Smooth muscle cell of the brain vasculature (primary cell): ENCODE measurements around the gene IGFBP2.

Source experiments
- DNase-seq: peaks from one replicate; pipeline ENCODE4 v3.0.0-alpha.2; 2012; ENCODE audit warnings: low read depth, low spot score

The IGFBP2 gene

DNA sequence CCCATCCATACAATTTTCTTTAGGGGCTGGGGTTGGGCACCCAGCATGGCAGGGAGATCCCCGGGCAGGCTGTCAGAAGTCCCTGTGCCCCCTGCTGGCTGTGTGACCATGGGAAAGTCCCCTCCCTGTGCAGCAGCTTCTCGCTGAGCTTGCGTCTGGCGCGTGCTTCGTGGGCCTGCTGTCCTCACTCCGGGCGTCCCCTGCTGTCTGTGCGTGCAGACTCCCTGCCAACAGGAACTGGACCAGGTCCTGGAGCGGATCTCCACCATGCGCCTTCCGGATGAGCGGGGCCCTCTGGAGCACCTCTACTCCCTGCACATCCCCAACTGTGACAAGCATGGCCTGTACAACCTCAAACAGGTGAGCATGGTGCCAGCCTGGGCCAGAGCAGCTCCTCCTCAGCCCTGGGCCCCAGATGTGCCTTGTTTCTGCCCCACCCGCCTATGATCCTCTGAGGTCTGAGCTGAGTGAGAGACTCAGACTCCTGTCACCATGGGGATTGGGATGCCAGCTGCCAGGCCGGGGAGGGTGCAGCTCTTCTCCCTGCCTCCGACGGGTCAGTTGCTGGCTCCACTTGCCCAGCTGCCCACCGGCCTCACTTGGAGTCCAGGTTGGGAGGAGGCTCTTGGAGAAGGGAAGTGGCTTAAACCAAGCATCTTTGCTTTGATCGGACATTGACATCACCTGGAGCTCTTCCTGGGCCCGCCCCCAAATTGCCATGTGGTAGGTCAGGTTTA is 28.6 kb downstream of the IGFBP2 start:
- no peak for DNase-seq

DNA sequence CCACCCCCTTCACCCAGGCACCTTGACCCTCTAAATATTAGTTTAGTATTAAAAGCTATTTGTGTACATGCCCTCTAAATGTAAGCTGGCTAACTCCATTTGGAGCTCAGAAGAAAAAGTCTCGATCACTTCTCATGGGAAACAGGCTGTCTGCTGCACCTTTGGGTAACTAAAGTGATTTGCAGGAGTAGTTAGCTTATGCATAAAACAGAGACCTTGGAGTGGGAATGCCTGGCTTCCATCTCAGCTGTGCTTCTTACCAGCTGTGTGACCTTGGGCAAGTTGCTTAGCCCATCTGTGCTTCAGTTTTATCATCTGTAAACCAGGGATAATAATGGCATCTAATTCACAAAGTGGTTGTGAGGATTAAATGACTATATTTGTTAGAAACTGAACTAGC is 29.9 kb downstream of the IGFBP2 start:
- no peak for DNase-seq

DNA sequence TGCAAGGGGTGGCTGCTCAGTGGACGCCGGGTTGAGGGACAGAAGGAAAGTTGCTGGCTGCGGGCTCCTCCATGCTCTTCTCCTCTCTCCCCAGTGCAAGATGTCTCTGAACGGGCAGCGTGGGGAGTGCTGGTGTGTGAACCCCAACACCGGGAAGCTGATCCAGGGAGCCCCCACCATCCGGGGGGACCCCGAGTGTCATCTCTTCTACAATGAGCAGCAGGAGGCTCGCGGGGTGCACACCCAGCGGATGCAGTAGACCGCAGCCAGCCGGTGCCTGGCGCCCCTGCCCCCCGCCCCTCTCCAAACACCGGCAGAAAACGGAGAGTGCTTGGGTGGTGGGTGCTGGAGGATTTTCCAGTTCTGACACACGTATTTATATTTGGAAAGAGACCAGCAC is 30.6 kb downstream of the IGFBP2 start:
- no peak for DNase-seq

DNA sequence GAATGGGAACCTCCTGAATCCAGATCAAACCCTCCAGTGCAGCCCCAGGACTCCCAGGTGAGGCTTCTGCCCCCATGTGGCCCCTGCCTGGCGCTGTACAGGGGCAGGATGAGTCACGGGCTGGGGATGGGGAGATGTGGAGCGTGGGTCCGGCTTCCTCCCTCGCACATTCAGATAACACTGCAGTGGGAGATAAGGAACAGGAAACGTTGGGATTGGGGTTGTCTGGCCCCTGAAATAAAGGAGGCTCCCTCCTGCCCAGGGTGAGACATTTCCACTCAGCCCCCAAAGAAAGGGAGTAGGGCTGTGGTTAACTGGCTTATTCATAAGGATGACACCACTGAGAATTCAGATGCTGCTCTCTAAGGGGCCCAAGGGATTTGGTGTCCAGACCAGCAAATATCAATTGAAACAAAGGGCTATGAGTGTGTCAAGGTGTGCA is 31.4 kb downstream of the IGFBP2 start:
- no peak for DNase-seq

DNA sequence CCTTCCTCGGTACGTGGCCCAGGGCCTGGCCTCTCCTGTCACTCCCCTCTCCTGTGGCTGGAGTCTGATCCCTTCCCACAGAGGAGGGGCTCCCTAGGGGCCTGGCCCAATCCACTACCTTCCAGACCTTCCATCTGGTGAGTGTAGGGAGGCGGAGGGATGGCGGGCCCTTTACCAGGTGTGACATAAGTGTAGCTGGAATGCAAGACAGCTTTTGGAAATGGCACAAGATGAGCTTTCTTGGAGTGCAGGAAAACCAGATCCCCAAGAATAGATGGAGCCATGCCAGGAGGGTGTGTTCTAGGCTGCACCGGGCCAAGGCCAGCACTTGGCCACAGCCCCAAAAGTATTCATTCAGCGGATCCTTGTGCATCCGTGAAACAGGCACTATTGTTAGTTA is 32.0 kb downstream of the IGFBP2 start:
- DNase-seq = no peak

DNA sequence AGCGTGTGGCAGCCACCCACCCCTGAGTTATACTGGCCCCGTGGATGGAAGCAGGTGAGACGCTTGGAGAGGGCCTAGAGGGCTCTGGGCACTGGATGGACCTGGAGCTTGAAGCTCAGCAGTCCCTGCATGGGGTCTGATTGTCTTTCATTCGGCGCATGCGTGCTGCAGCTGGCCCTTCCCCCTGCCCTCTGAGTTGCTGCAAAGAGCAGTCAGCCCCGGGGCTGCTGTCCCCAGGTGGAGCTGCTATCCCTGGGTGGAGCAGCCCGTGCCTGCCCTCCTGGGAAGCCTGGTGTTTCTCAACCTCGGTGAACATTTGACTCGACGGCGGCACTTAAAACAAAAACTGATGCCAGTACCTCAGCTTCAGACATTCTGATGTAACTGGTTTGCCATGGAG is 32.5 kb downstream of the IGFBP2 start:
- DNase-seq = no peak

DNA sequence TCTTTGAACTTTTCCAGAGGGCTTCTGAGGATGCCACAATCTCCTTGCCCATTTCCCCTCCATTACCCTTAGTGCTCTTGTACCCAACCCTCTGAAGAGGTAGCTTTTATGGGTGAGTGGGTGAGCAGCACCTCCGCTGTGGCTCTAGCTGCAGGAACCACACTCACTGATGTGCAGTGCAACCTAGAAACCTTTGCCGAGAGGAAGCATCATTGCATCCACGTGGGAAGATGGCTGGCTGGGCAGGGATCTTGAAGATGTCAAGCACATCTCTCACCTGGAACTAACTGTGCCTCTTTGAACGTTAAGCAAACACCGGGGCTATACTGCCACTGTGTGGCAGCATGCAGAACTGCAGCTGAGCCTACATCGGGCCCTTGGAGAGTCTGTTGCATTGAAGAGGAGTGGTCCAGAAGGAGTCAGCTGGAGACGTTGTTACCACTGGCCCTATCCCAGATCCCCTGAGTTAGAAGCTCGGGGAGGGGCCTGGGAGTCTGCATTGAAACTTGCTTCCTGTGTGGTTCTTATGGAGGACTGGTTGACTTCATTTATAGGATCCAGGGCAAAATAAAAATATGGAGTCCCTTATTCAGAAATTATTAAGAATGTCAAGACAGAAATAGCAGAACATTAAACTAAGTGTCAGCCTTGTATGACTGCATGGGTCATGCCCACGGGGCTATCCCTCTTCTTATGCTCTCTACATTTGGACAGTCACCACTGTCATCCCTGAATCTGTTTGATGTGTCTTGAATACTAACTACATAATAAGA is 33.4 kb downstream of the IGFBP2 start:
- DNase-seq = no peak

DNA sequence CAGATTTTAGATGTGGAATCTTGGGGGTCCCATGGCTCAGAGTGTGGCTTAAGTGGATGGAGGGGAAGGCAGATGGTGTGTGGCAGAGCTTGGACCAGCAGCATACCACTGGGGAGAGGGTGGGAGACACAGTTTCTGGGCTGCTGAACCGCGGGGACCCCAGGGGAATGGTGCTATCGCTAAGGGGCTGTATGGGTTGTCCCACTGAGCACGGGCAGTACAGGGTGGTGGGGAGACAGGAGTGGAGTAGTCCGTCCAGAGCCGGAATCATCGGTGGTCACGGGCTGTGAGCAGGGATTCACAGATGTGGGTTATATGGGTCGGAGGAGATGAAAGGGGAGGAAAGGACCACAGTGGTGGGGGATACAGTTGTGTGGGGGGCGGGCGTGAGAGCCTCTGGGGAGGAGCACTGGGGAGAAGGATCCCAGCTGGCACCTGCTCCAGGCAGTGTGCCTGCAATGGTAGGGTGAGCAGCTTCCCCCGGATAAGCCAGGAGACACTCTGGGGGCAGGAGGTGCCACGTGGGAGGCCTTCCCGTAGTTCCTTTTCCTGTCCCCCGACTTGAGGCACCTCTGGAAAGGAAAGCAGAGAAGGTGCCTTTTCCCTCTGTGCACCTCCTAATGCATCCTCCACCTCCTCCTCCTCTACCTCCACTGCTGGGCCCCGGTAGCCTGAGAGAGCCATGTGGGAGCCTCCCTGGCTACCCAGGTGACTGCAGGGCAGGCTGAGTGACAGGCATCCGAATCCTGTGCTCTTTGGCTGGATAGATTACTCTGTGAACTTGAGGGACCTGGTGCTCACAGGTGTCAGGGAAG is 37.3 kb downstream of the IGFBP2 start:
- no peak for DNase-seq

DNA sequence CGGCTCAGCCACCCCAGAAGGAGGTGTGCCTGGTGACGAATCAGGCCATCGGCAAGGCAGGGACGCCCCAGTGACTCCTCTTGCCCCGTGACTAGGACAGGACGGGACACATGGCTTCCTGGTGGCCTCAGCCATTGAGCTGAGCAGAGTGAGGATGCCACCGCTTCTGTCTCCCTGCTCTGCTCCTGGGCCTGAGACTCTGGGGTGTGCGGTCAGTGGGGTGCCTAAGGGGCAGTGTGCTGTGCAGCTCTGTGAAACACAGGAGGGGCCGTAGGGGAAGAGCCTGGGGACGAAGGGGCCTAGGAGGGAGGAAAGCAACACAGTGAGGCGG is 37.8 kb downstream of the IGFBP2 start:
- DNase-seq = no peak

DNA sequence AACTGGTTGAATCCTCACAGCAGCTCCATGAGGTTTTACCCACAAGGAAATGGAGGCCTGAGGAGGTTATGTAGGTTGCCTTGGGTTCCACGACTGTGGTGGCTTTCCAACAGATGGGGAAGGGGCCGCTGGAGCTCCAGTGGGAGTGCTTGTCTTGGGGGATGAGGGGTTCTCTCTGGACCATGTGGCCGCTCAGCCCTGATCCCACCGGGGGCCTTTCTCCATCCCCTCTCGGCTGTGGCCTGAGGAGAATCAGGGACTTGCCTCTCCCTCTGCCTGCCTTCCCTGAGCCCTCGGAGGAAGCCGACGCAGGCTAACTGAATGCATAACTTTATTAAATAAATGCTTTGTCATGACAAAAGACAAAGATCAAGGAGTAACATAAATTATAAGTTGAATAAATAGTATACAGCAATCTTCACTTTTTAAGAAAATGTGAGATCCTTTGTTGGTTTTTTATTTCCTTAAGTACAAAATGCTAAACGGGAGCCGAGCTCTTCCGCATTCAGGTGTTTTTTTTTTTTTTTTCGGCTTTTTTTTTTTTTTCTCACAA is 38.6 kb downstream of the IGFBP2 start:
- DNase-seq = no peak

DNA sequence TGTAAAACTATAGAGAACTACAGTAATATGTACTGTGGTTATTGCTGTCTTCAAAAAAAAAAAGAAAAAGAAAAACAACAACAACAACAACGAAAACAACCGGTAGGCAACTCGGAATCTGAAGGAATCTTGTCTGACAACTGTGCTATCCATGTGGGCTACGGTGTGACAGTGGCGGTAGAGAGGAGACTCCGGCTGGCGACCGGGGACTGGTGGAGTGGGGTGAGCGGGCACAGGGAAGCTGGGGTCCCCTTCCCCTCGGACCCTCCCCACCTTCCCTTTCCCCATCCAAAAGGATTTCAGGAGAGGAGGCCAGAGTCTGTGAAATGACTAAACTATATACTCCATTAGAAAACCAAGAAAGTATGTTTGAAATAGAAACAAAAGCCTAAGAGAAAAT is 39.2 kb downstream of the IGFBP2 start:
- no peak for DNase-seq

DNA sequence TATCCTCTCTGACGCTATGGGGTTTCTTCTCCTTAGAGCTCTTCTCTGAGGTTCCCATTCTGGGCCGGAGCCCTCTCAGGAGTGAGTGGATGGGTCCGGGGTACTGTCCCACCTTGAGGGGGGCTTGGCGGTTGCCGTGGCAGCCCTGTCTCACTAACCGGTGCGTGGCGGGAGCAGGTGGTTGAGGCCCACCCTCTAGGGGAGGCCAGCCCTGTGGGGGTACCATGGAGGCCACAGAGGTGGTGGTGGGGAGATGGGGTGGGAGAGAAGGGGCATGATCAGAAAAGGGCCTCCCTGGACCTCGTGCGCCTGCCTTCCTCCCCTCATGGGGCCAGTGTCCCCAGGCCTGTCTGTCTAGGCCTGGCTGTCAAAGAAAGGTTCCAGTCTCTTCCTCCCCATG is 39.8 kb downstream of the IGFBP2 start:
- DNase-seq = no peak

DNA sequence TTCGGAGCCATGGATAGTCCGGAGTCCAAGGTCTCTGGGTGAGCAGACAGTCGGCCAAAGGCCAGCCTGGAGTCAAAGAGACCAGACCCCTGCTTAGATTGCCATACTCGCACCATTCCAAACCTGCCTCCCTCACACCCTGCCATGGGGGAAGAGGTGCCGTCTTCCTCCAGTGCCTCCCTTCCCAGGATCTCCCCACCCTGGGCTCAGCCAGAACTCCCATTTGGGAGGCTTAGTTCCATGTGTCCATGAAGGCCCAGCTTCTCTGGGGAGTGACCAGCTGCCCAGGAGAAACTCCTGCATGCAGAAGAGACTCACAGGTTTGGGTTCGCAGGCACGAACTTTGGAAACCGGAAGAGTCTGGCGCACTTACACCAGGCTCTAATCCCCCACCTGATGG is 40.4 kb downstream of the IGFBP2 start:
- DNase-seq = no peak

DNA sequence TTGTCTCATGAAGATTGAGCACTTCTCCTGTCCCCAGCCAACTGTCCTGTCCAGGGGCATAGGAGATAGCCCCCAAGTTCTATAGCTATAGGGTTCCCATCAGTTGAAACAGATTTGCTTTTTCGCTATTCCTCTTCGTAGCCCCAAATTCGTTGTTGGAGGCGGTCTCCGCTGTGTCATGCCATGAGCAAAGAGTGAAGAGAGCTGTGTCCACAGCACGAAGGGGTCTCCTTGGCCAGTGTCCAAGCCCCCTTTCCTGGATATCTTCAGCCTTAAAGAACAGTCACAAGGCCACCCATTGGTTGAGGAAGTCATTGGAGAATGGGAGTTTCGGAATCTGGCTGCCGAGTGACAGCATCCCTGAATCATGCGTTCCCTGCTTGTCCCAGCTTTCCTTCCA is 41.2 kb downstream of the IGFBP2 start:
- no peak for DNase-seq

DNA sequence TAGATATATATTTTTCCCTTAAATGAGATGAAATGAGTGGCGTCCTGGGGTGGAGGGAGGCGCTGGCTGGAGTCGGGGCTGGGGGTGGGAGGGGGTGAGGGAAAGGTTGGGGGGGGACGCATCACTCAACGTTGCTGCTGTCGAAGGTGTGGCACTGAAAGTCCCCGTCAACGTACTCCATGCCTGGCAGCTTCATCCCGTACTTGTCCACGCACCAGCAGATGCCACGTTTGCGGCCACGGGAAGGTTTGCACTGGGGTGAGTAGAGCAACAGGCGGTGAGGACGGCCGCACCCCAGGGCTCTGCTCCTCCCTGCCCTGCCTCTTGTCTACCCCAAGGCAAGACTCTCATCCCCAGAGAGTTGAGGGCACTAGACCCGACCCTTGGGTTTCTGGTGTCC is 43.4 kb downstream of the IGFBP2 start:
- DNase-seq = no peak

DNA sequence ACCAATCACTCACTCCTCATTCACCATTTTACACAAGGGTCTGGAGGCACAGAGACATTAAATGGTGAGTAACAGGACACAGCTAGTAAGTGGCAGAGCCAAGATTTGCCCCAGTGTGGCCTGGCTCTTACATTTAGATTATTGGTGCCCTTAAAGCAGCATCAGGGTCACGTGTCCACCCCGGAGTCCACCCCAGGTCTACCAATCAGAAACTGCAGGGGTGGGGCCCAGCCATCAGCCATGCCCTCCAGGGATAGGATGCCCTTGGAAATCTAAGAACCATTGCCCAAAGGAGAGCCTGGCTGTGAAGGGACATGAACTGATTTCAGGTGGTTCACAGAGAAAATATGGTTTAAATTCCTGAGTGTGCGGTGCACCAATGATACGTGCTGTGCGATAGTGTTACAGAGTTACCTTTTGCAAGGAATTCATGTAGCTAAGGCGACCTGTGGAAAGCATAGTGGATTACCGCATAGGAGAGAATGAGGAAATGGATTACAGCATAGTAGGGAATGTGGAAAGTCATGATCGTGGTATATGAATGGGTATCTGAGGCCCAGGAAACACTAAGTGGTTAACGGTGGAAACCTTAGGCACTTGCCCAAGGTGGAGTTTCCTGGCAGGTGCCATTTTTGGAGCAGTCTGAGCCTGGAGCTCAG is 44.3 kb downstream of the IGFBP2 start:
- no peak for DNase-seq

DNA sequence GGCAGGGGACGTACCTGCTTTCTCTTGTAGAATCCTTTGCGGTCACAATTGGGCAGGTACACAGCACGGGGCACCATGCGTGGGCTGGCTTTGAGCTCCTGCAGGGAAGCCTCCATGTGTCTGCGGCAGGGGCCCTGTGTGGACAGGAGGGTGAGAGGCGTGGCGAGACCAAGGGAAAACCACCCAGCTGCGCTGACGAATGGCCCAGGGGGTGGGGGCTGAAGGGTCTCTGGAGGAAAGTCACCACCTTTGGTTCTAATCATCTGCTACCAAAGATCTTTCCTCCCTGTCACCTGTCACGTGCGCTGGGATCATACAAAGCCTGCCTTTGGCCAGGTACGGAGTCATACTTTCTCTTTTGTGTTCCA is 44.9 kb downstream of the IGFBP2 start:
- DNase-seq = no peak

DNA sequence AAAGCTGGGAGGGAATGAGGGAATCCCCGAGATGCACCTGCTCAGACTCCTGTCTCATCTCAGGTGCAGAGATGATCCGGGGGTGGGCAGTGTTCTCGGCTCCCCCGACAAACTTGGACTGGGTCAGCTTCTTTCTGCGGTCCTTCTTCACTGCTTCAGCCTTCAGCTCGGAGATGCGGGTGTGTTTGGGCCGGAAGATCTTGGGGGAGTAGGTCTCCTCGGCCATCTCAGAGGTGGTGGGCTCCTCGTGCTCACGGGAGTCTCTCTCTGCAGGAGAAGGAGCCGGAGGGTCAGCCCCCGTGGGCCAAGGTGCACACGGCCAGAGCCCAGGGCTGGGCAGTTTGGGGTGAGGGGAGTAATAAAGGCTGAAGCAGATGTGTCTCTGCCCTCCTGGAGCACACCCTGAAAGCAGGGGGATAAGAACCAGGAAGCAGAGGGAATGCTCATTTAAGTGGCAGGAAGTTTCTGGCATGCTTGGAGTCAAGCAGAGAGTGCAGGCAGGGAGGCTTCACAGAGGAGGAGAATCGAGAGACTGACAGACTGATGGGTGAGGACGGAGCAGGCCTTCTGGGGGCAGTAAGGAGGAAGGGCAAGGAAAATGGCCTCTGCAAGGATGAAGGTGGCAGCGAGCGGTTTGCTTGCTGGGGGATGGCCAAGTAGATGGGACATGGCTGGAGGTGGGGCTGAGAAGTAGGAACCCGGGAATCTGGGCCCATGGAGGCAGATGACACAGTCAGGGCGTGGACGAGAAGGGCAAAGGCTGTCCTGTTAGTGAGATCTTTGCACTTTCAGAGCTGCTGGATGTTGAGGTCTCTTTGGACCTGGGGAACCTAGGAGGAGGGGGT is 45.8 kb downstream of the IGFBP2 start:
- no peak for DNase-seq

DNA sequence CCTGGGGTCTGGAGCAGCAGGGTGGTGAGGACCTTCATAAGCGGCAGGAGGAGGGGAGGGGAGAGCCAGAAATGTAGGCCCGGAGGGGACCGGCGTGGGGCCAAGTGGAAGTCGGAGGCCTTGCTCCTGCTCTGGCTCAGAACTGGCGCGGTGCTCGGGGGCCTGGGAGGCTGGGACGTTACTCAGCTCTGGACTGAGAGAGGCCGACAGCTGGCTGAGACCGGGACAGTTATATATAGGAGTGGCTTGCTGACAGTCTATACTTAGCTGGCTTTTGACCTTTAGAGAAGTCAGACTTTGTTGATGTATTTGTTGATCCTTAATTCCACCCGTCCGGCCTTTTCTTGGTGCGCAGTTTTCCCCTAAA is 46.4 kb downstream of the IGFBP2 start:
- no peak for DNase-seq

DNA sequence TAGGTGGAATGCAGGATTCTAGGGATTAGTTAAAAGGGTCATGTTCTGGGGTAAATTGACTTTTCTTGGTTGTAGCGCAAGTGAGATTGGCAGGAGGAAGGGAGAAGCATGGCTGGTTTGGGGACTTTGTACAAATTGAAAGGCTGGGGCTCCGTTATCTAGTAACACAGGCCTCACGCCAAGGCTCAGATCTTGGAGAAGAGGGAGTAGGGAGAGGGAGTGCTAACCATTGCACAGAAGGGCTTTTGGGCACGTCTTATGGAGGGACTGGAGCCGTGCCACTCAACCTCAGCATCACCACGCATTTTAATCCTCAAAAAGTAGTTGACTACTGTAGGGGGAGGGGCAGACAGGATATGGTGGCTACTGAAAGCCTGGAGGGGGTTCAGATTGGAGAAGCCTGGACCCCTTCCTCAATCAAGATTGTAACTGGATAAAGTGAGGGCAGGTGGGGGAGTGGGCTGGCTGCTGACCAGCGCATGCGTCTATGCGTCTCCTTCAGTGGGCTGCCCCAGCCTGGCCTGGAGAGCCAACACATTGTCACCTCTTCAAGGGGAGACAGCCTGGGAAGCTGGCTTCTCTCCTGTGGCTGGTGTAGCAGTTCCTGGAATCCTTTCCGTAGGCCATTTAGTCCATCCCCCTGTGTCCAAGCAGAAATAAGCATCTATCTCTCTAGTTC is 47.9 kb downstream of the IGFBP2 start:
- DNase-seq = no peak
